GM18907 (cell line): ENCODE data around the gene PRIMA1.

Experiments
- ATAC-seq: cut with Tn5 transposase; IDR thresholded peaks from one replicate; pipeline ENCODE4 v1.9.1; 2021; ENCODE audit warnings: mild to moderate bottlenecking, moderate library complexity; ENCODE audit not compliant: unreplicated experiment

Gene PRIMA1

DNA sequence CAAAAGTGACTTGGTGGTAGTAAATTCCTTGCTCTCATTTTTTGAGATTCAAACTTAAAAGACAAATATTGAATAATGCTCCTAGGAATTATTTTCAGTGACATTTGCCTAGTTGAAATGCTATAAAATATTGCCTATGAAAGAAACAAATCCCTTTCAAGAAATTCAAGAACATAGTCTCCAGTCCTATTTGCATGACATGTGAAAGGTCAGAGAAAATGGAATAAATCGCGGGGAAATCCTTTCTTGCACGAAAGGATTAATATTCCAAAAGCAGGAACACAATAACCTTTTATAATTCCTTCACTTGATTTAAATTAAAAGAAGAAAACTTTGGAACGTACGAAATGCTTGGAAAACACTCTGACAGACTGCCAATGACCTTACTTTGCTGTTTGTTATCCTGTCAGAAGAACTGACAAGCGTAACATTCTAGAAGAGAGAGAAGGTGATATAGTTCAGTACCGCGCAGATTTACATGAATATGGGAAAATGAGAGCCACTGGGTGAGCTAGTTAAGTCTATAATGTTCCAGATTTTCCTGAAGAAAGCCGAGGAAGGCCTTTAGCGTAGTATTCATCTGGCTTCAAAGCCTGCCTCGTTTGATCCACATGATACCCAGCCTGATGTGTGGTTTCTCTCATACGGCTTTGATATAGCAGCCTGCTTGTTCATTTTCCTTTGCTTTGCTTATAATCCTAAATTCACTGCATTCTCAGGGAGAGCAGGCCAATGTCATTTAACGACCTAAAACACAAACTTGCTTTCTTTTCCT is 103.0 kb downstream of the PRIMA1 start:
- ATAC-seq, result no peak

DNA sequence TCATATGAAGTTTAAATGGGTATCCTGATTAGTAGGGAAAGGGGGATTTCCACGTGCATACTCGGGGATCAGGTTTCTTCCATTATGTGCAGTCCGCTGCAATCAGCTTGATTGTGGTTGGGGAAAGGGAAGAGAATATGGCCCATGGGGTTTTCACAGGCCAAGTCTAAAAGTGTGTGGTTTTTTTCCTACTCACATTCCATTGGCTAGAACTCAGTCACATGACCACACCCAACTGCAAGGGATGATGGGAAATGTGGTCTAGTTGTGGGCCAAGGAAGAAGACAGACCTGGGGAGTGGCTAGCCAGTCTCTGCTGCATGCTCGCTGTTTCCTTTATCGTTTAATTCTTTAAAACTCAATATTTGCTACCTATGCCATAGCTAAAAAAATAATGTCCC is 105.1 kb downstream of the PRIMA1 start:
- ATAC-seq, result no peak

GRCh38 chr14:93682459-93682858 is 105.8 kb downstream of the PRIMA1 start:
- ATAC-seq, result no peak

DNA sequence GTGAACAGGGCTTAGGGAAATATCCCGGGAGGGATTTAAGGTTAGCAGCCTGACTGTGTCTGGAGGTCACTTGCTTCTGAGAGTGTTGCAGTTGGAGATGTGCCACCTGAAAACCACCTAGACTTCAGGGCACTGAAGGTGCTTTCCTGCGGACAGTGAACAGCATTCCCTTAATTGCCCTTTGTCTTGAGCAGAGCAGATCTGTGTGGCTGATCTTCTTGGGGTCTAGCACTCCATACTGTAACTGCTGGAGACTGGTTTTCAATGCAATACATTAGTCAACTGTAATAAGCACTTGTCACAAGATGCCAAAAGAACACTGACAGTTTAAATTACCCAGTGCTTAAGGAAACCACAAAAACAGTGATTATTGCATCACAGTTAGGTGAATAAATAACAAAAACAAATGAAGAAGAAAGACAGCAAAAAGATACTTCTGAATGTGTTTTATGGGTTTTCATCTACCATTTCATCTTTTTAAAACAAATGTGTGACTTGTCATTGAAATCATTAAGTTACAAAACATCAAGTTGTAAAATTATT is 111.8 kb downstream of the PRIMA1 start:
- ATAC-seq, result no peak

DNA sequence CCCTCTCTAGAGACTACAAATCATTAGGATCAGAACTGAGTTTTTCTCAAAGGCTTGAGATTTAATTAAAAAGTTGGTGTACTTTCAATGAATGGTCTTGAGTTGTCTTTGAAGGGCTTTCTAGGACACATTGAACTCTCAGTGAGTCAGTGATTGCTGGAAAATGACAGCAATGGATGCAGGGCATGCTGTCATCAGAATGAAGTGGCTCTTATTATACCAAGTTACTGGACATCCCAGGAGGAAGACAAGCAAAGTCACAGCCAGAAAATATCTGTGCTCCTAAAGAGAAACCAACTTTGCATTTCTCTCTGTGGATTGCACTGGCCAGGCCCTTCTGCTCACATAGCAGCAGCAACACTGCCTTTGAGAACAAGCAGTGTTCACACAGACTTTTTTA is 112.6 kb downstream of the PRIMA1 start:
- ATAC-seq, result no peak

DNA sequence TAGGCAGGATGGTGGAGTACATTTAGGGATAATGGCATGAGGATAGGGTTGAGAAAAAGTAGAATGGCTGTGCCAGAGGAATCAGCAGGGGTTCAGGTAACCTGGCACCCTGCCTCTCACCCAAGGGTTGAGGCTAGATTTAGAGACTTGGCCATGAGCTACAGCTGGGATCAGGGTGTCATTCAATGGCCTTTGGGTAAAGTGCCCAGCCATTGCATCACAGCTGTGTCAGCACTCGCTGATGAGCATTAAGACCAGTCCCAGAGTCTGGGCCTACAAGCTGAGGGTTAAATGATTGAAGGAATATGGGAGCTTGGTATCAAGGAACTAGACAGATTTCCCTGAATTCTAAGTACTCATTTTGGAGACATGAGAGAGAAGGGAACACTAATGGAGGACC is 113.9 kb downstream of the PRIMA1 start:
- no peak for ATAC-seq

DNA sequence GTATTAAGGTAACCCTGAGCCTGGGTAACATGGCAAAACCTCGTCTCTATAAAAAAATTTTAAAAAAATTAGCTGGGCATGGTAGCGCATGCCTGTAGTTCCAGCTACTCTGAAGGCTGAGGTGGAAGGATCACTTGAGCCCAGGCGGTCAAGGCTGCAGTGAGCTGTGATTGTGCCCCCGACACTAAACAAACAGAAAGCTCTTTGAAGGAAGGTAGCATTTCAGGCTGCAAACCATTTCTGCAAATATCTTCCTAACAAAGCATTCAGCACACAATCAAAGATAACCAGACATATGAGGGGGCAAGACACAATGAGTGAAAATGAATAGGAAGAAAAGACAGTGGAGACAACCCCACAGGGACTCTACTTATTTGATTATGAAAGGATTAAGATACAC is 118.7 kb downstream of the PRIMA1 start:
- no peak for ATAC-seq
